Muscle layer of duodenum (tissue), 2 donors: Measurements from ENCODE around the gene CDIPT.

Source experiments
- H3K27ac ChIP-seq: one replicate; pipeline ENCODE4 v1.7.0; 2013; ENCODE audit warnings: mild to moderate bottlenecking, low read length
- H3K27me3 ChIP-seq: one replicate; pipeline ENCODE4 v1.7.0; 2013; ENCODE audit warnings: low read depth, mild to moderate bottlenecking, control low read depth, low read length
- H3K36me3 ChIP-seq, 2 donors: one replicate each; pipeline ENCODE4 v1.7.0; 2013; ENCODE audit warnings: low read length in 2 of 2, control low read depth in 1 of 2, mild to moderate bottlenecking in 1 of 2; ENCODE audit not compliant: insufficient read depth in 2 of 2, control insufficient read depth in 1 of 2
- H3K4me1 ChIP-seq, 2 donors: one replicate each; pipeline ENCODE4 v1.7.0; 2013; ENCODE audit warnings: low read length in 2 of 2, mild to moderate bottlenecking in 2 of 2, control low read depth in 1 of 2, moderate library complexity in 1 of 2; ENCODE audit not compliant: insufficient read depth in 2 of 2, control insufficient read depth in 1 of 2
- H3K4me3 ChIP-seq, 2 donors: one replicate each; pipeline ENCODE4 v1.7.0; 2013; ENCODE audit warnings: low read length in 2 of 2, low read depth in 1 of 2, mild to moderate bottlenecking in 1 of 2
- H3K9me3 ChIP-seq, 2 donors: one replicate each; pipeline ENCODE4 v1.7.0; 2013; ENCODE audit warnings: low read length in 2 of 2, control low read depth in 1 of 2, mild to moderate bottlenecking in 1 of 2; ENCODE audit not compliant: control insufficient read depth in 1 of 2
- donor health status: healthy.

CDIPT gene

GRCh38 chr16:29813644-29814562 lies 49.1 kb downstream of the CDIPT start:
- H3K36me3 ChIP-seq: peaks cover 2 to 14% of the 10 kb centered on the region in 2 donors
- no peaks in the 10 kb centered on the region for H3K27me3 ChIP-seq
- no peaks in the 10 kb centered on the region for H3K9me3 ChIP-seq
- H3K4me3 ChIP-seq: peak overlapping the region in 1 of 2 donors; percentile 77
- no peak overlapping the region for H3K27ac ChIP-seq
- peaks cover 17 to 75% of the 10 kb centered on the region in 2 donors for H3K4me1 ChIP-seq

DNA sequence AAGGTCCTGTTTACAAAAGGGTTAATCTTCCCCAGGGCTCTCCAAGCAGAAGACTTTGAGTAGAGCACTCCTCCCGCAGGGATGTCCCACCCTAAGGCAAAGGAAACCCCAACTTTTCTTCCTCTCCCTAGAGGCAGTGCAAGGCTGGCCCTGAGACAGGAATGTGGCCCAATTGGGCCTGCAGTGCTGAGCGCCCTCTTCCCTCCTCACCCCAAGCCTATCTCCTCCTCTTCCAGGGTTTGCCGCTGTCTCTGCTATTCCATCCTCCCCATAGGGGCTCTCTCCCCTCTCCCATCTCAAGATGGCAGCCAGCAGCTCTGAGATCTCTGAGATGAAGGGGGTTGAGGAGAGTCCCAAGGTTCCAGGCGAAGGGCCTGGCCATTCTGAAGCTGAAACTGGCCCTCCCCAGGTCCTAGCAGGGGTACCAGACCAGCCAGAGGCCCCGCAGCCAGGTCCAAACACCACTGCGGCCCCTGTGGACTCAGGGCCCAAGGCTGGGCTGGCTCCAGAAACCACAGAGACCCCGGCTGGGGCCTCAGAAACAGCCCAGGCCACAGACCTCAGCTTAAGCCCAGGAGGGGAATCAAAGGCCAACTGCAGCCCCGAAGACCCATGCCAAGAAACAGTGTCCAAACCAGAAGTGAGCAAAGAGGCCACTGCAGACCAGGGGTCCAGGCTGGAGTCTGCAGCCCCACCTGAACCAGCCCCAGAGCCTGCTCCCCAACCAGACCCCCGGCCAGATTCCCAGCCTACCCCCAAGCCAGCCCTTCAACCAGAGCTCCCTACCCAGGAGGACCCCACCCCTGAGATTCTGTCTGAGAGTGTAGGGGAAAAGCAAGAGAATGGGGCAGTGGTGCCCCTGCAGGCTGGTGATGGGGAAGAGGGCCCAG lies 50.0 kb downstream of the CDIPT start:
- Histone ChIP-seq H3K9me3 (no peaks in the 10 kb centered on the region), H3K4me3 (peak overlapping the region; percentile 30 to 77), H3K27me3 (no peaks in the 10 kb centered on the region), H3K36me3 (peaks cover 6 to 13% of the 10 kb centered on the region in 2 donors), H3K4me1 (peaks cover 25 to 84% of the 10 kb centered on the region in 2 donors), H3K27ac (no peak overlapping the region)

DNA sequence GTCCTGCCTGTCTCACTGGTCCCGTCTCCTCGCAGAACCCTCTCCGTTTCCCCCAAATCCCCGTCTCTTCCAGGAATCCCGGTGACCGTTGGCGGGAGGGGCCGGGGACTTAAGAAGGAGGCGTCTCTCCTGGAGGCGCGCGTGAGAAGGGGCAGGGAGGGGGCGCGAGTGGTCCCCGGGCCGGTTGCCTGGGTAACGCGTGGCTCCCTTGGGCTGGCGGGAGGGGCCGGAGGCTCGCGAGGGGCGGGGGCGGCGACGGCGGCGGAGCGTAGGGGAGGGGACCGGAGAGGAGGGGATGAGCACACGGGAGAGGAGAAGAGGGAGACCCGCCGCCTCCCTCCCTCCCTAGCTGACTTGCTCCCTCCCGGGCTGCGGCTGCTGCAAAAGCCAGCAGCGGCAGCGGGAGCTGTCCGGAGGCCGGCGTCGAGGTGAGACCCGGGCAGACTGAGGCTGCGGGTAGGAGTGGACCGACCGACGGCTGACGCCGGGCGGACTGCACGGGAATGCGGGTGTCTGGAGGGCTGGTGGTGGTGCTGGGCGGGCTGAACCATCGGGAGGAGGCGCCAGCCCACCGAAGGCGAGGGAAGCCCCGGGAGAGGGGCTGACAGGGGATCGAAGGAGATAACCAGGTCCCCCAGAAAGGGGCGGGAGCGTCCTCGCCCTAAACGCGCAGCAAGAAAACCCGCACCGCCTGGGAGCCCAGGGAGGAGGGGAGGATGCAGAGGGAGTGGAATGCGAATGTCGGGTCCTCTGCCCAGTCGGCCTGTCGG lies 50.9 kb downstream of the CDIPT start, which contains the start of gene PRRT2:
PRRT2 (plus strand) TSS at position 298 of the 770 bp plus-strand sequence. CDS start 862 bp downstream, outside the sequence.
- Histone ChIP-seq H3K27me3 (no peaks in the 10 kb centered on the region), H3K36me3 (peaks cover 6 to 13% of the 10 kb centered on the region in 2 donors), H3K9me3 (no peaks in the 10 kb centered on the region), H3K4me3 (peak within 1 kb of the TSS; percentile 69 to 77), H3K4me1 (peaks cover 25 to 82% of the 10 kb centered on the region in 2 donors), H3K27ac (peak within 1 kb of the TSS; percentile 67)

DNA sequence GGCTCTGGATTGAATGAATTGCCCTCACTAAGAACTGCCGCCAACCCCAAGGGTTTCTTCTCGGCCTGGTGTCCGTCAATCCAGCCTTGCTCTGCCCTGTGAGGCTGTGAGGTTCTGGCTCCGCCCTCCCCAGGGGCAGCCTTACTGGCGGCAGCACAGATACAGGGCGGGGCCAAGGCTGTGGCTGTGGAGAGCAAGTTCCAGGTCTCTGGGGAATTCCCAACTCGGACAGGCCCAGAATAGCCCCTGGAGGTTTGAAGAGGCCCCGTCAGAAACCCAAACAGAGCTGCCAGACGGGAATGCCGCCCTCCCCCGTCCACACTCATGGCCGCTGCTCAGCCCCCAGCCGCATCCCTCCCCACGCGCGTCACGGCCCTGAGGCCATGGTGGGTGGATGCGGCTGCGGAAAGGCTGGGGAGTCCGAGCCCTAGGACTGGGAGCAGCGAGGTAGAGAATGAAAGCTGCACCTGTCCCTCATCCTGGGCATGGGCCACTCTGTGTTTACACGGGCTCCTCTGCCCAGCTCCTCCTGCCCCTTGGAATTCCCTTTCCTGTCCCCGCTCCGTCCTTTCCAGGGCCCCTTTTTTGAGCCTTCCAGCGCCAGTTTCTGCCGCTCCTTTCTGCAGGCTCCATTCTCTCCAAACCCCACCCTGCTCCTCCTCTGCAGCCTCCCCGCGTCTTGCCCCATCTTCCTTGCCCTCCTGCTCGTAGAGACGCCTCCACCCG lies 51.7 kb downstream of the CDIPT start:
- H3K4me1 ChIP-seq: peaks cover 25 to 74% of the 10 kb centered on the region in 2 donors

GRCh38 chr16:29810699-29811169 lies 52.3 kb downstream of the CDIPT start:
- Histone ChIP-seq H3K4me1 (peaks cover 25 to 73% of the 10 kb centered on the region in 2 donors), H3K27ac (peak overlapping the region; percentile 67), H3K36me3 (peaks cover 6 to 13% of the 10 kb centered on the region in 2 donors), H3K27me3 (no peaks in the 10 kb centered on the region), H3K9me3 (no peaks in the 10 kb centered on the region), H3K4me3 (peak overlapping the region; percentile 69 to 77)

More for the DNA sequence above, 51.7 kb downstream of the CDIPT start:
- peak overlapping the region; percentile 69 to 77 for H3K4me3 ChIP-seq
- H3K9me3 ChIP-seq: no peaks in the 10 kb centered on the region
- no peaks in the 10 kb centered on the region for H3K27me3 ChIP-seq
- peaks cover 6 to 13% of the 10 kb centered on the region in 2 donors for H3K36me3 ChIP-seq
- H3K27ac ChIP-seq: peak overlapping the region; percentile 67

- peaks cover 22 to 69% of the 10 kb centered on the region in 2 donors for H3K4me1 ChIP-seq
- H3K27ac ChIP-seq: no peak overlapping the region
These were observed 53.0 kb downstream of the CDIPT start for GRCh38 chr16:29809850-29810698.

GRCh38 chr16:29809031-29809747 lies 53.8 kb downstream of the CDIPT start:
- Histone ChIP-seq H3K4me1 (peaks cover 26 to 65% of the 10 kb centered on the region in 2 donors), H3K27ac (peak overlapping the region; percentile 91)

More at GRCh38 chr16:29809850-29810698, 53.0 kb downstream of the CDIPT start:
- Histone ChIP-seq H3K36me3 (peaks cover 6 to 15% of the 10 kb centered on the region in 2 donors), H3K4me3 (no peak overlapping the region), H3K9me3 (no peaks in the 10 kb centered on the region), H3K27me3 (no peaks in the 10 kb centered on the region)

More at GRCh38 chr16:29809031-29809747, 53.8 kb downstream of the CDIPT start:
- Histone ChIP-seq H3K36me3 (peaks cover 6 to 17% of the 10 kb centered on the region in 2 donors), H3K27me3 (no peaks in the 10 kb centered on the region), H3K4me3 (peak overlapping the region; percentile 64 to 80), H3K9me3 (no peaks in the 10 kb centered on the region)
